HL-60 (cell line): ENCODE results near the gene LAMA4.

ENCODE experiments used
- DNase-seq, 2 experiments: peaks; one replicate each; pipeline ENCODE4 v3.0.0-alpha.2; 2010 to 2020; ENCODE audit warnings: low read depth in 1 of 2, low spot score in 1 of 2
- H3K27ac ChIP-seq: fragments of 250-450 bp; sonication (Bioruptor Pico); replicated peaks from 2 replicates; pipeline ENCODE4 v1.5.1; 2020; ENCODE audit warnings: mild to moderate bottlenecking, moderate library complexity
- H3K27me3 ChIP-seq: fragments of 250-450 bp; sonication (Bioruptor Pico); 2 replicates; pipeline ENCODE4 v1.5.1; 2021; ENCODE audit warnings: mild to moderate bottlenecking, moderate library complexity; ENCODE audit not compliant: insufficient read depth, poor library complexity, severe bottlenecking
- H3K4me3 ChIP-seq: replicated peaks from 2 replicates; pipeline ENCODE4 v1.5.1; 2011; ENCODE audit warnings: mild to moderate bottlenecking, control low read depth, low read length; ENCODE audit not compliant: insufficient read depth
- GABPA ChIP-seq: IDR thresholded peaks from 2 replicates; pipeline ENCODE4 v1.6.1; 2012; ENCODE audit warnings: low read depth
- POLR2AphosphoS5 ChIP-seq: IDR thresholded peaks from 2 replicates; pipeline ENCODE4 v1.6.1; 2012; ENCODE audit warnings: low read depth
- SPI1 ChIP-seq: IDR thresholded peaks from 2 replicates; pipeline ENCODE4 v1.6.1; 2012; ENCODE audit warnings: low read depth, mild to moderate bottlenecking, borderline replicate concordance
- TF ChIP-seq, protein P1 (sequence below): IDR thresholded peaks from 2 replicates; pipeline ENCODE4 v1.6.1; 2012; ENCODE audit warnings: low read depth; ENCODE audit not compliant: insufficient replicate concordance
- TF ChIP-seq, protein P2 (sequence below): IDR thresholded peaks from one replicate; pipeline ENCODE4 v1.5.1; 2011; ENCODE audit warnings: low read length, control low read depth, inconsistent platforms; ENCODE audit not compliant: insufficient read depth

LAMA4 gene

DNA sequence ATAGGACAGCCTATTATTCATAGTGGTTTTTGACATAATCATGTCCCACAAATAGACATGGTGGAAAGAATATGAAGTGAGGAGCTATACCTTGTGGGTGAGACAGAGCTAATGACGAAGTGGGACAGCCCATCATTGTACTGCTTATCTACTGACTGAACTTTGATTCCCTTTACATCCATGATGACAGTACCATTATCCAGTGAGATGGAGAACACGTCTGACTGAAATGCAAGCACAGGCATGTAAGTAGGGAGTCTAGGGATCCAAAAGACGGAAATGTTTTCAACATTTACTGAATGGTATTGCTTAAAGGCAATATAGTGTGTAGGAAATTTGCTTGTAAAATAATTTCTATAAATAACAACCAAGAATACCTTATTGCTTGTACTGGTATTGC is 123.5 kb downstream of the LAMA4 start:
- TF ChIP-seq, protein P1, sequence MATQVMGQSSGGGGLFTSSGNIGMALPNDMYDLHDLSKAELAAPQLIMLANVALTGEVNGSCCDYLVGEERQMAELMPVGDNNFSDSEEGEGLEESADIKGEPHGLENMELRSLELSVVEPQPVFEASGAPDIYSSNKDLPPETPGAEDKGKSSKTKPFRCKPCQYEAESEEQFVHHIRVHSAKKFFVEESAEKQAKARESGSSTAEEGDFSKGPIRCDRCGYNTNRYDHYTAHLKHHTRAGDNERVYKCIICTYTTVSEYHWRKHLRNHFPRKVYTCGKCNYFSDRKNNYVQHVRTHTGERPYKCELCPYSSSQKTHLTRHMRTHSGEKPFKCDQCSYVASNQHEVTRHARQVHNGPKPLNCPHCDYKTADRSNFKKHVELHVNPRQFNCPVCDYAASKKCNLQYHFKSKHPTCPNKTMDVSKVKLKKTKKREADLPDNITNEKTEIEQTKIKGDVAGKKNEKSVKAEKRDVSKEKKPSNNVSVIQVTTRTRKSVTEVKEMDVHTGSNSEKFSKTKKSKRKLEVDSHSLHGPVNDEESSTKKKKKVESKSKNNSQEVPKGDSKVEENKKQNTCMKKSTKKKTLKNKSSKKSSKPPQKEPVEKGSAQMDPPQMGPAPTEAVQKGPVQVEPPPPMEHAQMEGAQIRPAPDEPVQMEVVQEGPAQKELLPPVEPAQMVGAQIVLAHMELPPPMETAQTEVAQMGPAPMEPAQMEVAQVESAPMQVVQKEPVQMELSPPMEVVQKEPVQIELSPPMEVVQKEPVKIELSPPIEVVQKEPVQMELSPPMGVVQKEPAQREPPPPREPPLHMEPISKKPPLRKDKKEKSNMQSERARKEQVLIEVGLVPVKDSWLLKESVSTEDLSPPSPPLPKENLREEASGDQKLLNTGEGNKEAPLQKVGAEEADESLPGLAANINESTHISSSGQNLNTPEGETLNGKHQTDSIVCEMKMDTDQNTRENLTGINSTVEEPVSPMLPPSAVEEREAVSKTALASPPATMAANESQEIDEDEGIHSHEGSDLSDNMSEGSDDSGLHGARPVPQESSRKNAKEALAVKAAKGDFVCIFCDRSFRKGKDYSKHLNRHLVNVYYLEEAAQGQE, result no peak
- TF ChIP-seq, protein P2, sequence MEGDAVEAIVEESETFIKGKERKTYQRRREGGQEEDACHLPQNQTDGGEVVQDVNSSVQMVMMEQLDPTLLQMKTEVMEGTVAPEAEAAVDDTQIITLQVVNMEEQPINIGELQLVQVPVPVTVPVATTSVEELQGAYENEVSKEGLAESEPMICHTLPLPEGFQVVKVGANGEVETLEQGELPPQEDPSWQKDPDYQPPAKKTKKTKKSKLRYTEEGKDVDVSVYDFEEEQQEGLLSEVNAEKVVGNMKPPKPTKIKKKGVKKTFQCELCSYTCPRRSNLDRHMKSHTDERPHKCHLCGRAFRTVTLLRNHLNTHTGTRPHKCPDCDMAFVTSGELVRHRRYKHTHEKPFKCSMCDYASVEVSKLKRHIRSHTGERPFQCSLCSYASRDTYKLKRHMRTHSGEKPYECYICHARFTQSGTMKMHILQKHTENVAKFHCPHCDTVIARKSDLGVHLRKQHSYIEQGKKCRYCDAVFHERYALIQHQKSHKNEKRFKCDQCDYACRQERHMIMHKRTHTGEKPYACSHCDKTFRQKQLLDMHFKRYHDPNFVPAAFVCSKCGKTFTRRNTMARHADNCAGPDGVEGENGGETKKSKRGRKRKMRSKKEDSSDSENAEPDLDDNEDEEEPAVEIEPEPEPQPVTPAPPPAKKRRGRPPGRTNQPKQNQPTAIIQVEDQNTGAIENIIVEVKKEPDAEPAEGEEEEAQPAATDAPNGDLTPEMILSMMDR, result no peak
- TF ChIP-seq SPI1 (no peak), GABPA (no peak), POLR2AphosphoS5 (no peak)

DNA sequence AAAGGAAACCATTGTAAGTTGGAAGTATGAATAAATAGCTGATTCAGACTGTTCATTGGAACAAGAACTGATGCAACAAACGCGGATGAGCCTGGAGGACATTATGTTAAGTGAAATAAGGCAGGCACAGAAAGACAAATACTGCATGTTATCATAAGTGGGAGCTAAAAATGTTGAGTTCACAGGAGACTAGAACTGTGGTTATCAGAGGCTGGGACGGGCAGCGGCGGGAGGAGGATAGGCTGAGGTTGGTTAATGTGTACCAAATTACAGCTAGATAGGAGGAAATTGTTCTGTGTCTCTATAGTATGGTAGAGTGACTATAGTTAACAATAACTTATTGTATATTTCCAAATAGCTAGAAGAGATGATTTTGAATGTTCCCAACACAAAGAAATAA is 126.2 kb downstream of the LAMA4 start:
- H3K4me3 ChIP-seq, result no peak overlapping the region
- TF ChIP-seq SPI1 (no peak), POLR2AphosphoS5 (no peak), GABPA (no peak)
- TF ChIP-seq, protein P2, result no peak
- TF ChIP-seq, protein P1, result no peak
- no peak overlapping the region for H3K27ac ChIP-seq
- peaks cover 5% of the 10 kb centered on the region for H3K27me3 ChIP-seq
- no peak for DNase-seq

More for the DNA sequence above, 123.5 kb downstream of the LAMA4 start:
- H3K27ac ChIP-seq, result no peak overlapping the region
- H3K4me3 ChIP-seq, result no peak overlapping the region
- peaks cover 8% of the 10 kb centered on the region for H3K27me3 ChIP-seq
- DNase-seq, result no peak

DNA sequence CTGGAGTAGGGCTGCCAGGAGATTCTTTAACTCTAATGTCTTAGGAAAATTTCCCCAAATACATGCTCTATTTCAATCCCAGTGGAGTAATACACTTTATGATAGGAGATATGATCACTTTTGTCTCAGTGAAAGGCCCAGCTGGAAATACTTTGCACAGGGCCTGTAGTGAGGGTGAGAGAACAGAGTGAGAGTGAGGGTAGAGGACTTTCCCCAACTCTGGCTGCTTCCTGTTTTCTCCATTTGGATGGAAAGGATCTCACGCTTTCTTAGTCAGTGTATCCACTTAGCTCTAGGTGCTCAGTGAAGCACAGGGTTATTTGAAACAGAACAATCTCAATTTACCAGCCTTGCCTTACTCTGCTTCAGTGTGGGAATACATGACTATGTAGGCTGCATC is 130.4 kb downstream of the LAMA4 start:
- Histone ChIP-seq H3K27ac (no peak overlapping the region), H3K4me3 (no peak overlapping the region), H3K27me3 (peaks cover 2% of the 10 kb centered on the region)
- TF ChIP-seq POLR2AphosphoS5 (no peak), SPI1 (no peak), GABPA (no peak)
- TF ChIP-seq, protein P2, result no peak
- TF ChIP-seq, protein P1, result no peak
- no peak for DNase-seq
